ENCODE data around the gene ALMS1. TPM values are rescaled to one million over a fixed set of nuclear protein-coding genes. Genes with fewer than 3 reads are reported as not detected.

ALMS1 gene
- total and polyA plus RNA-seq, 4 donors = 7.2 to 58.0 (median 20.5) TPM

GRCh38 chr2:73566288-73566878 lies 180.7 kb downstream of the ALMS1 start:
- Histone ChIP-seq H3K4me3 (no peak overlapping the region), H3K27ac (ENCODE audit: low read depth in 1 of 2, low read length in 1 of 2) (no peak overlapping the region), H3K27me3 (ENCODE audit: control insufficient read depth in 3 of 3, insufficient read depth in 3 of 3, low read length in 2 of 3) (no peaks in the 10 kb centered on the region), H3K9ac (ENCODE audit: insufficient read depth in 1 of 2, low read length in 2 of 2) (no peak overlapping the region), H3K4me1 (ENCODE audit: control insufficient read depth in 5 of 5, insufficient read depth in 5 of 5, low read length in 5 of 5) (no peaks in the 10 kb centered on the region), H3K36me3 (ENCODE audit: control insufficient read depth in 4 of 4, insufficient read depth in 4 of 4, low read length in 4 of 4) (peaks cover 0 to 4% (median 2%) of the 10 kb centered on the region in 4 donors), H3K9me3 (ENCODE audit: control insufficient read depth in 4 of 4, insufficient read depth in 3 of 4, low read length in 3 of 4) (no peaks in the 10 kb centered on the region)
- TF ChIP-seq CTCF (IDR thresholded peaks at IDR 0.05; ENCODE audit: control extremely low read depth, extremely low read depth) = no peak
- ATAC-seq (ENCODE audit: insufficient read depth, low FRiP score) (no peak), DNase-seq (no peak)
- WGBS, 2 donors = 94 to 96% methylated on average over 5 of the region's 5 CpGs

DNA sequence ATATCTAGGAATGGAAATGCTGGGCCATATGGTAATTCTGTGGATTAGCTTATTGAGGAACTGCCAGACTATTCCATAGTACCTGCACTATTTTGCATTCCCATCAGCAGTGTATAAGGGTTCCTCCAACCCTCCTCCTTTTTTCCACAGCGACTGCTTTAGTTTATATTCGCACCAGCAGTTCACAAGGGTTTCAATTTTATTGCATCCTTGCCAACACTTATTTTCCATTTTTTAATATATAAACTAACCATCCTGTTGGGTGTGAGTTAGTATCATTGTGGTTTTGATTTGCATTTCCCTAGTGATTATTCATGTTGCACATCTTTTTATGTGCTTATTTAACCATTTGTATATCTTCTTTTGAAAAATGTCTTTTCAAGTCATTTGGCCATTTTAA lies 189.6 kb downstream of the ALMS1 start:
- Histone ChIP-seq H3K4me1 (ENCODE audit: control insufficient read depth in 5 of 5, insufficient read depth in 5 of 5, low read length in 5 of 5) (no peaks in the 10 kb centered on the region), H3K27ac (ENCODE audit: low read depth in 1 of 2, low read length in 1 of 2) (no peak overlapping the region), H3K9ac (ENCODE audit: insufficient read depth in 1 of 2, low read length in 2 of 2) (no peak overlapping the region), H3K4me3 (no peak overlapping the region), H3K9me3 (ENCODE audit: control insufficient read depth in 4 of 4, insufficient read depth in 3 of 4, low read length in 3 of 4) (peaks cover 0 to 2% (median 0%) of the 10 kb centered on the region in 4 donors), H3K36me3 (ENCODE audit: control insufficient read depth in 4 of 4, insufficient read depth in 4 of 4, low read length in 4 of 4) (peaks cover 4 to 20% (median 12%) of the 10 kb centered on the region in 4 donors), H3K27me3 (ENCODE audit: control insufficient read depth in 3 of 3, insufficient read depth in 3 of 3, low read length in 2 of 3) (no peaks in the 10 kb centered on the region)
- ATAC-seq (ENCODE audit: insufficient read depth, low FRiP score) (no peak), DNase-seq (no peak)
- no peak for TF ChIP-seq CTCF (IDR thresholded peaks at IDR 0.05; ENCODE audit: control extremely low read depth, extremely low read depth)
- 63 to 84% methylated on average over 2 of the region's 2 CpGs for WGBS, 2 donors

DNA sequence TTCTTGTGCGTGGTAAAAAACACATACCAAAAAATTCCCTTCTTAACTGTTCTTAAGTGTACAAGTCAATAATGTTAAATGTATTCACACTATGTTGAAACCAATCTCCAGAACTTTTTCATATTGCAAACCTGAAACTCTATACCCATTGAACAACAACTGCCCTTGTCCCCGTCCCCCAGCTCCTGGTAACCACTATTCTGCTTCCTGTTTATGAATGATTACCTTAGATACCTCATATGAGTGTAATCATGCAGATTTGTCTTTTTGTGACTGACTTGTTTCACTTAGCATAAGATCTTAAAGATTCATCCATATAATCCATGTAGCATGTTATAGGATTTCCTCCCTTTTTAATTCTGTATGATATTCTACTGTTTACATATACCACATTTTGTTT lies 196.7 kb downstream of the ALMS1 start:
- Histone ChIP-seq H3K4me3 (no peak overlapping the region), H3K27ac (ENCODE audit: low read depth in 1 of 2, low read length in 1 of 2) (no peak overlapping the region), H3K27me3 (ENCODE audit: control insufficient read depth in 3 of 3, insufficient read depth in 3 of 3, low read length in 2 of 3) (no peaks in the 10 kb centered on the region), H3K4me1 (ENCODE audit: control insufficient read depth in 5 of 5, insufficient read depth in 5 of 5, low read length in 5 of 5) (no peaks in the 10 kb centered on the region), H3K9me3 (ENCODE audit: control insufficient read depth in 4 of 4, insufficient read depth in 3 of 4, low read length in 3 of 4) (peaks cover 0 to 2% (median 0%) of the 10 kb centered on the region in 4 donors), H3K9ac (ENCODE audit: insufficient read depth in 1 of 2, low read length in 2 of 2) (no peak overlapping the region), H3K36me3 (ENCODE audit: control insufficient read depth in 4 of 4, insufficient read depth in 4 of 4, low read length in 4 of 4) (peaks cover 3 to 17% (median 7%) of the 10 kb centered on the region in 4 donors)
- 83 to 89% methylated on average over 2 of the region's 2 CpGs for WGBS, 2 donors
- no peak for TF ChIP-seq CTCF (IDR thresholded peaks at IDR 0.05; ENCODE audit: control extremely low read depth, extremely low read depth)
- no peak for DNase-seq
- no peak for ATAC-seq (ENCODE audit: insufficient read depth, low FRiP score)

GRCh38 chr2:73588177-73588576 lies 202.5 kb downstream of the ALMS1 start:
- ATAC-seq (ENCODE audit: insufficient read depth, low FRiP score) = no peak
- H3K4me3 ChIP-seq = no peak overlapping the region
- no peak overlapping the region for H3K27ac ChIP-seq (ENCODE audit: low read depth in 1 of 2, low read length in 1 of 2)
- no peak for TF ChIP-seq CTCF (IDR thresholded peaks at IDR 0.05; ENCODE audit: control extremely low read depth, extremely low read depth)
- 67 to 80% methylated on average over 4 of the region's 4 CpGs for WGBS, 2 donors
- no peak overlapping the region for H3K9ac ChIP-seq (ENCODE audit: insufficient read depth in 1 of 2, low read length in 2 of 2)
- no peaks in the 10 kb centered on the region for H3K9me3 ChIP-seq (ENCODE audit: control insufficient read depth in 4 of 4, insufficient read depth in 3 of 4, low read length in 3 of 4)
- DNase-seq = peak in 2 of 3 donors; percentile 2 to 3
- H3K4me1 ChIP-seq (ENCODE audit: control insufficient read depth in 5 of 5, insufficient read depth in 5 of 5, low read length in 5 of 5) = no peaks in the 10 kb centered on the region
- peaks cover 0 to 3% (median 0%) of the 10 kb centered on the region in 4 donors for H3K36me3 ChIP-seq (ENCODE audit: control insufficient read depth in 4 of 4, insufficient read depth in 4 of 4, low read length in 4 of 4)
- H3K27me3 ChIP-seq (ENCODE audit: control insufficient read depth in 3 of 3, insufficient read depth in 3 of 3, low read length in 2 of 3) = no peaks in the 10 kb centered on the region
